K562 (cell line): Measurements from ENCODE around the gene OXSR1. TPM values are rescaled to one million over a fixed set of nuclear protein-coding genes. Genes with fewer than 3 reads are reported as not detected.

ENCODE experiments used
- ARID1B ChIP-seq: fragments of 450-650 bp; IDR thresholded peaks from 2 replicates; pipeline ENCODE4 v1.6.1; 2016; ENCODE audit warnings: antibody characterized with exemption, mild to moderate bottlenecking, inconsistent platforms
- DNMT1 ChIP-seq: fragments of 450-650 bp; IDR thresholded peaks from 2 replicates; pipeline ENCODE4 v1.6.1; 2016; ENCODE audit warnings: antibody characterized with exemption, mild to moderate bottlenecking
- DPF2 ChIP-seq: fragments of 450-650 bp; IDR thresholded peaks from 2 replicates; pipeline ENCODE4 v1.6.1; 2016
- GTF2A2 ChIP-seq: IDR thresholded peaks from 2 replicates; pipeline ENCODE4 v1.6.1; 2016; ENCODE audit warnings: mild to moderate bottlenecking, missing genetic modification characterization, missing compliant biosample characterization
- HMGN3 ChIP-seq: IDR thresholded peaks from 2 replicates; pipeline ENCODE4 v1.6.1; 2011; ENCODE audit warnings: borderline replicate concordance, low read depth, mild to moderate bottlenecking, mixed read lengths, low read length; ENCODE audit not compliant: insufficient read length; ENCODE audit errors: extremely low read depth
- IFI16 ChIP-seq: fragments of 250-450 bp; sonication (Bioruptor Pico); IDR thresholded peaks from 2 replicates; pipeline ENCODE4 v2.1.2; 2022; ENCODE audit warnings: mild to moderate bottlenecking, inconsistent platforms
- JUN ChIP-seq, 2 experiments: sonication (generic) in 1 of 2; formaldehyde crosslinking in 1 of 2; IDR thresholded peaks; 2 replicates each; pipeline versions ENCODE4 v1.6.1 to v1.8.0; 2012 to 2022; ENCODE audit warnings: borderline replicate concordance in 2 of 2, mild to moderate bottlenecking in 2 of 2, improper control_type of control experiment in 1 of 2, low read depth in 1 of 2, low read length in 1 of 2, missing genetic modification reagents in 1 of 2
- KDM5B ChIP-seq: fragments of 200-600 bp; sonication (generic); IDR thresholded peaks from 2 replicates; pipeline ENCODE4 v1.6.1; 2012; ENCODE audit warnings: low read depth, mild to moderate bottlenecking, moderate library complexity, low read length, control low read depth, inconsistent platforms; ENCODE audit not compliant: insufficient replicate concordance
- KLF10 ChIP-seq: fragments of 250-450 bp; sonication (Bioruptor Pico); IDR thresholded peaks from 2 replicates; pipeline ENCODE4 v1.6.1; 2021; ENCODE audit warnings: matching md5 sums
- NBN ChIP-seq: fragments of 450-650 bp; IDR thresholded peaks from 2 replicates; pipeline ENCODE4 v1.6.1; 2016; ENCODE audit warnings: low read depth, mild to moderate bottlenecking
- NEUROD1 ChIP-seq: fragments of 150-350 bp; IDR thresholded peaks from 2 replicates; pipeline ENCODE4 v1.6.1; 2014; ENCODE audit warnings: borderline replicate concordance, low read length, low read depth; ENCODE audit not compliant: partially characterized antibody
- NFIC ChIP-seq: fragments of 450-650 bp; IDR thresholded peaks from 2 replicates; pipeline ENCODE4 v1.6.1; 2017; ENCODE audit warnings: mild to moderate bottlenecking, inconsistent platforms
- NFIX ChIP-seq: fragments of 250-450 bp; sonication (Bioruptor Pico); IDR thresholded peaks from 2 replicates; pipeline ENCODE4 v1.4.0; 2020; ENCODE audit warnings: low read depth, mild to moderate bottlenecking, moderate library complexity
- NR2C2 ChIP-seq, 2 experiments: fragments of 200-800 bp in 1 of 2; sonication (Bioruptor generic) in 1 of 2; sonication (generic) in 1 of 2; formaldehyde crosslinking in 1 of 2; IDR thresholded peaks; 2 replicates each; pipeline versions ENCODE4 v1.6.1 to v1.8.0; 2016 to 2022; ENCODE audit warnings: mild to moderate bottlenecking in 1 of 2, missing compliant biosample characterization in 1 of 2, missing genetic modification characterization in 1 of 2, missing genetic modification reagents in 1 of 2
- NR4A1 ChIP-seq, 2 experiments: fragments of 250-450 bp in 1 of 2; fragments of 450-650 bp in 1 of 2; sonication (Bioruptor Pico) in 1 of 2; IDR thresholded peaks; 2 replicates each; pipeline versions ENCODE4 v1.4.0 to v1.6.1; 2016 to 2020; ENCODE audit warnings: mild to moderate bottlenecking in 2 of 2, missing compliant biosample characterization in 1 of 2, missing genetic modification characterization in 1 of 2, moderate library complexity in 1 of 2
- PCBP1 ChIP-seq: fragments of 200-400 bp; formaldehyde crosslinking; IDR thresholded peaks from 2 replicates; pipeline ENCODE4 v1.6.1; 2018; ENCODE audit warnings: mild to moderate bottlenecking, low read depth, low read length; ENCODE audit not compliant: poor library complexity, severe bottlenecking
- PHF20 ChIP-seq: fragments of 450-650 bp; IDR thresholded peaks from 2 replicates; pipeline ENCODE4 v1.6.1; 2018; ENCODE audit not compliant: partially characterized antibody
- RAD21 ChIP-seq, 2 experiments: fragments of 250-450 bp in 1 of 2; fragments of 450-650 bp in 1 of 2; sonication (Bioruptor Pico) in 1 of 2; formaldehyde crosslinking in 1 of 2; IDR thresholded peaks in 1 of 2; conservative IDR thresholded peaks in 1 of 2; 2 replicates each; pipeline versions ENCODE4 v1.4.0 to v1.8.0; 2020 to 2022; ENCODE audit warnings: mild to moderate bottlenecking in 2 of 2, moderate library complexity in 1 of 2
- SAP30 ChIP-seq: fragments of 200-600 bp; sonication (generic); IDR thresholded peaks from 2 replicates; pipeline ENCODE4 v1.6.1; 2012; ENCODE audit warnings: borderline replicate concordance, low read depth, mild to moderate bottlenecking, moderate library complexity, low read length, control low read depth, inconsistent platforms; ENCODE audit not compliant: insufficient read depth, poor library complexity, severe bottlenecking
- ZEB2 ChIP-seq: fragments of 450-650 bp; IDR thresholded peaks from 2 replicates; pipeline ENCODE4 v1.6.1; 2016
- ZNF23 ChIP-seq: fragments of 250-450 bp; sonication (Bioruptor Pico); IDR thresholded peaks from 2 replicates; pipeline ENCODE4 v1.4.0; 2020; ENCODE audit warnings: mild to moderate bottlenecking
- polyA plus RNA-seq, 8 experiments: library from polyadenylated mRNA; depleted of rRNA in 4 of 8; stranded (reverse) in 5 of 8; unstranded in 3 of 8; fragments of >200 nt; fragmentation: Nextera tagmentation in 2 of 8; fragmentation: Illumina TruSeq in 1 of 8; extraction: Ambion mirVana in 2 of 8; extraction: Trizol in 1 of 8; gene quantifications; 2 replicates each; pipeline versions ENCODE4 v1.2.1 to v1.2.3, GENCODE V29; 2011 to 2014; ENCODE audit warnings: inconsistent platforms in 1 of 8, missing spikeins in 1 of 8
- total RNA-seq, 7 experiments: library from RNA; depleted of rRNA in 6 of 7; stranded (reverse); fragments of >200 nt in 6 of 7; fragmentation: Illumina TruSeq in 2 of 7; extraction: Trizol in 2 of 7; gene quantifications; 2 replicates each; pipeline versions ENCODE4 v1.2.1 to v1.2.3, GENCODE V29; 2011 to 2021; ENCODE audit warnings: low replicate concordance in 1 of 7
- TF ChIP-seq, protein P1 (sequence below): fragments of 450-650 bp; formaldehyde crosslinking; IDR thresholded peaks from 2 replicates; pipeline ENCODE4 v1.4.0; 2020; ENCODE audit warnings: mild to moderate bottlenecking, moderate library complexity
- TF ChIP-seq, protein P2 (sequence below), 3 experiments: IDR thresholded peaks in 2 of 3; conservative IDR thresholded peaks in 1 of 3; 2 replicates each; pipeline ENCODE4 v1.5.1; 2011 to 2012; ENCODE audit warnings: low read length in 3 of 3, mild to moderate bottlenecking in 3 of 3, control low read depth in 2 of 3, improper control_type of control experiment in 1 of 3, inconsistent platforms in 1 of 3, low read depth in 1 of 3, mixed read lengths in 1 of 3, moderate library complexity in 1 of 3; ENCODE audit not compliant: insufficient read depth in 2 of 3

OXSR1 gene
- total and polyA plus RNA-seq, 9 of the 15 experiments (the other 6 are each of a cell fraction or from before 2014, with no cell fraction given): 15.7 to 87.6 (median 48.7) TPM

DNA sequence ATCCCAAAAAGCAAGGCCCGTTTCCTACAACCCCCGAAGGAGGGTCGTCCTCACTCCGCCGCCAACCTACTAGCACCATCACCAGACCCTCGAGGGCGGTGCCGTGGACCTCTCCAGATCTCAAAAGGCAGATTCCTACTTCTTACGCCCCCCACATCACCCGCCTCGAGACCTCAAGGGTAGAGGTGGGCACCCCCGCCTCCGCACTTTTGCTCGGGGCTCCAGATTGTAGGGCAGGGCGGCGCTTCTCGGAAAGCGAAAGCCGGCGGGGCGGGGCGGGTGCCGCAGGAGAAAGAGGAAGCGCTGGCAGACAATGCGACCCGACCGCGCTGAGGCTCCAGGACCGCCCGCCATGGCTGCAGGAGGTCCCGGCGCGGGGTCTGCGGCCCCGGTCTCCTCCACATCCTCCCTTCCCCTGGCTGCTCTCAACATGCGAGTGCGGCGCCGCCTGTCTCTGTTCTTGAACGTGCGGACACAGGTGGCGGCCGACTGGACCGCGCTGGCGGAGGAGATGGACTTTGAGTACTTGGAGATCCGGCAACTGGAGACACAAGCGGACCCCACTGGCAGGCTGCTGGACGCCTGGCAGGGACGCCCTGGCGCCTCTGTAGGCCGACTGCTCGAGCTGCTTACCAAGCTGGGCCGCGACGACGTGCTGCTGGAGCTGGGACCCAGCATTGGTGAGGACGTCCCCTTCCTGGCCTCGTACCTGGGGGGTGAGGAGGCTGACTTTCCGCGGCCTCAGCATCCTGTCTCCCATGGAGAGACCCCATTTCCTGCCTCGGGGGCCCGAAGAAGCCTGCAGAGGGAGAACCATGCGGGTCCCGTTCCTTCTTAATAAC is 26.8 kb upstream of the OXSR1 start, which contains the start of gene MYD88 (continued):
- TF ChIP-seq, protein P1, sequence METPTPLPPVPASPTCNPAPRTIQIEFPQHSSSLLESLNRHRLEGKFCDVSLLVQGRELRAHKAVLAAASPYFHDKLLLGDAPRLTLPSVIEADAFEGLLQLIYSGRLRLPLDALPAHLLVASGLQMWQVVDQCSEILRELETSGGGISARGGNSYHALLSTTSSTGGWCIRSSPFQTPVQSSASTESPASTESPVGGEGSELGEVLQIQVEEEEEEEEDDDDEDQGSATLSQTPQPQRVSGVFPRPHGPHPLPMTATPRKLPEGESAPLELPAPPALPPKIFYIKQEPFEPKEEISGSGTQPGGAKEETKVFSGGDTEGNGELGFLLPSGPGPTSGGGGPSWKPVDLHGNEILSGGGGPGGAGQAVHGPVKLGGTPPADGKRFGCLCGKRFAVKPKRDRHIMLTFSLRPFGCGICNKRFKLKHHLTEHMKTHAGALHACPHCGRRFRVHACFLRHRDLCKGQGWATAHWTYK (CRISPR knock-in tag): peak; percentile 13; the same call in 1 of the 2 replicates
- TF ChIP-seq ZEB2 (0 out of 2 replicates have a peak, but pooled peaks have one; percentile 14), DNMT1 (no peak), HMGN3 (peak; percentile 75), JUN (IDR thresholded peaks at IDR 0.05; ENCODE audit: borderline replicate concordance, low read depth, low read length) (no peak), JUN (CRISPR knock-in tag; IDR thresholded peaks at IDR 0.05; ENCODE audit: borderline replicate concordance) (peak; percentile 76; the same call in 1 of the 2 replicates), ARID1B (peak; percentile 42; the same call in 1 of the 2 replicates), SAP30 (peak; percentile 35), ZNF23 (CRISPR knock-in tag) (no peak), NBN (0 out of 2 replicates have a peak, but pooled peaks have one; percentile 42), NR2C2 (CRISPR knock-in tag; IDR thresholded peaks at IDR 0.05) (peak; percentile 52; the same call in 1 of the 2 replicates), NR2C2 (tag; IDR thresholded peaks at IDR 0.05) (no peak), PHF20 (peak; percentile 60), PCBP1 (peak; percentile 81), RAD21 (CRISPR knock-in tag; conservative IDR thresholded peaks at IDR 0.05 in 1 of 2, IDR thresholded peaks at IDR 0.05 in 1 of 2) (peak in 1 of 2 experiments; percentile 16; a peak in 1 of 4 replicates), NEUROD1 (peak; percentile 47), NFIC (peak; percentile 36), KDM5B (peak; percentile 94), DPF2 (peak; percentile 56; the same call in 1 of the 2 replicates), GTF2A2 (0 out of 2 replicates have a peak, but pooled peaks have one; percentile 20), KLF10 (no peak), NFIX (no peak), IFI16 (CRISPR knock-in tag) (no peak), NR4A1 (CRISPR knock-in tag; IDR thresholded peaks at IDR 0.05) (no peak), NR4A1 (tag; IDR thresholded peaks at IDR 0.05) (no peak)
- TF ChIP-seq, protein P2, sequence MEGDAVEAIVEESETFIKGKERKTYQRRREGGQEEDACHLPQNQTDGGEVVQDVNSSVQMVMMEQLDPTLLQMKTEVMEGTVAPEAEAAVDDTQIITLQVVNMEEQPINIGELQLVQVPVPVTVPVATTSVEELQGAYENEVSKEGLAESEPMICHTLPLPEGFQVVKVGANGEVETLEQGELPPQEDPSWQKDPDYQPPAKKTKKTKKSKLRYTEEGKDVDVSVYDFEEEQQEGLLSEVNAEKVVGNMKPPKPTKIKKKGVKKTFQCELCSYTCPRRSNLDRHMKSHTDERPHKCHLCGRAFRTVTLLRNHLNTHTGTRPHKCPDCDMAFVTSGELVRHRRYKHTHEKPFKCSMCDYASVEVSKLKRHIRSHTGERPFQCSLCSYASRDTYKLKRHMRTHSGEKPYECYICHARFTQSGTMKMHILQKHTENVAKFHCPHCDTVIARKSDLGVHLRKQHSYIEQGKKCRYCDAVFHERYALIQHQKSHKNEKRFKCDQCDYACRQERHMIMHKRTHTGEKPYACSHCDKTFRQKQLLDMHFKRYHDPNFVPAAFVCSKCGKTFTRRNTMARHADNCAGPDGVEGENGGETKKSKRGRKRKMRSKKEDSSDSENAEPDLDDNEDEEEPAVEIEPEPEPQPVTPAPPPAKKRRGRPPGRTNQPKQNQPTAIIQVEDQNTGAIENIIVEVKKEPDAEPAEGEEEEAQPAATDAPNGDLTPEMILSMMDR (IDR thresholded peaks at IDR 0.05 in 2 of 3, conservative IDR thresholded peaks at IDR 0.05 in 1 of 3; ENCODE audit: insufficient read depth in 2 of 3, low read depth in 1 of 3, low read length in 3 of 3): peak in 1 of 3 experiments; percentile 5; a peak in 1 of 6 replicates
